Activated gamma-delta T cell treated with Interleukin-2 at 50 U/mL for 16 hours (primary cell): ENCODE data around the gene PHC3.
A peak's percentile ranks its signal among the peaks of the same experiment; 100 is the strongest.
"Not testable (repeated sequence)": the region's sequence is repeated elsewhere in the genome, so short reads cannot be mapped to it uniquely, and the experiment has no call there.

Experiments
- DNase-seq: peaks from one replicate; pipeline ENCODE4 v3.0.0-alpha.2; 2020

Gene PHC3

GRCh38 chr3:170180908-170181885 lies at the start of gene PHC3:
TSS of gene PHC3 (minus strand) at chr3:170181733. CDS start at chr3:170181715, 18 bp downstream.
- DNase-seq: peak; percentile 91

GRCh38 chr3:170228093-170228766 lies 46.7 kb upstream of the PHC3 start:
- no peak for DNase-seq

GRCh38 chr3:170226426-170226960 lies 45.0 kb upstream of the PHC3 start:
- DNase-seq: no peak

GRCh38 chr3:170225166-170225565 lies 43.6 kb upstream of the PHC3 start:
- no peak for DNase-seq

GRCh38 chr3:170222647-170223541 lies 41.4 kb upstream of the PHC3 start:
- DNase-seq: peak; percentile 22

- peak; percentile 82 for DNase-seq
Observed at GRCh38 chr3:170221924-170222646, 40.6 kb upstream of the PHC3 start, which contains the start of gene PRKCI. TSS of gene PRKCI (plus strand) at chr3:170222424. CDS start at chr3:170222670, 246 bp downstream.

- DNase-seq: no peak
Observed at GRCh38 chr3:170220871-170221270, 39.3 kb upstream of the PHC3 start.

- DNase-seq: no peak
Observed at GRCh38 chr3:170219850-170220249, 38.3 kb upstream of the PHC3 start.

- DNase-seq: no peak
Observed at GRCh38 chr3:170211668-170212067, 30.1 kb upstream of the PHC3 start.

GRCh38 chr3:170207717-170208116 lies 26.2 kb upstream of the PHC3 start:
- DNase-seq: no peak

GRCh38 chr3:170206164-170206762 lies 24.7 kb upstream of the PHC3 start:
- not testable (repeated sequence) for DNase-seq

- DNase-seq: no peak
Observed at GRCh38 chr3:170205302-170205701, 23.8 kb upstream of the PHC3 start.

- DNase-seq: no peak
Observed at GRCh38 chr3:170204509-170204908, 23.0 kb upstream of the PHC3 start.

GRCh38 chr3:170204023-170204472 lies 22.5 kb upstream of the PHC3 start:
- no peak for DNase-seq

- DNase-seq: no peak
Observed at GRCh38 chr3:170203457-170203856, 21.9 kb upstream of the PHC3 start.

- DNase-seq: no peak
Observed at GRCh38 chr3:170201527-170201926, 20.0 kb upstream of the PHC3 start.

GRCh38 chr3:170200987-170201386 lies 19.5 kb upstream of the PHC3 start:
- no peak for DNase-seq

GRCh38 chr3:170196833-170197232 lies 15.3 kb upstream of the PHC3 start:
- no peak for DNase-seq

GRCh38 chr3:170195759-170196158 lies 14.2 kb upstream of the PHC3 start:
- not testable (repeated sequence) for DNase-seq

GRCh38 chr3:170189398-170190256 lies 8.1 kb upstream of the PHC3 start:
- no peak for DNase-seq
